ENCODE measurements around the gene OXA1L.
"Not testable (repeated sequence)": the region's sequence is repeated elsewhere in the genome, so short reads cannot be mapped to it uniquely, and the experiment has no call there.

OXA1L gene

DNA sequence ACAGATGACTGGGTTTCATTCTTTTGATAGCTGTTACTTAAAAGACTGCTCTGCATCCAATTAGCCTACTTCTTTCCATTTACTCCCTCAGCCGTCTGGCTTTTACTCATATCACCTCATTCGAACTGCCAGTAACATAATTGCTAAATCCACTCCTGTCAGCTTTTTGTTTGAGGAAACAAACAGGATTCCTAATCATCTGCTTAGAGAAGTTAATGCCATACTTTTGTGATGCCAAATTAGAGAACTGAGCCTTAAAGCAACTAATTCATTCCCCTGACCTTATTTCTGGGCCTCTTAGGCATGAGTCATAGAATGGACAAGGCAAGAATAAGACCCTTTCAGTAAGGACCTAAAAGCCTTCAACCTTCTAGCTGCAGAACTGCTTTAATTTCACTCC is 2.9 kb downstream of the OXA1L start:
- DNase-seq (ENCODE audit: low read depth), result no peak

DNA sequence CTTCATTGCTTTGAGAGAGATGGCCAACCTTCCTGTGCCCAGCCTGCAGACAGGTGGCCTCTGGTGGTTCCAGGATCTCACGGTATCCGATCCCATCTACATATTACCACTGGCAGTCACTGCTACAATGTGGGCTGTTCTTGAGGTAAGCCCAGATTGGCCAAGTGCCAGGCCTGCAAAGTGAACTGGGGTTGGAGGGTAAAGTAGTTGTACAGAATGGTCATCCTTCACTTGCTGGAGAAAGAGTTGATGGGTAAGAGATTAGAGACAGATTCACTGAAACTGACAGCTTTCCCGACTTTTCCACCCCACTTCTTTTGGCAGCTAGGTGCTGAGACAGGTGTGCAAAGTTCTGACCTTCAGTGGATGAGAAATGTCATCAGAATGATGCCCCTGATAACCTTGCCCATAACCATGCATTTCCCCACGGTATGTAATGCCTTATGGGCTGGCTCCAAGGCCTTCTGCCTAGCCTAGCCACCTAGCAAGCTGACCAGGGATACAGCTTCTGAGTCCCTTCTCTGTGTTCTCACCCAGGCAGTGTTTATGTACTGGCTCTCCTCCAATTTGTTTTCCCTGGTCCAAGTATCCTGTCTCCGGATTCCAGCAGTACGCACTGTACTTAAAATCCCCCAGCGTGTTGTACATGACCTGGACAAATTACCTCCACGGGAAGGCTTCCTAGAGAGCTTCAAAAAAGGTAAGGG is 4.1 kb downstream of the OXA1L start:
- no peak for DNase-seq (ENCODE audit: low read depth)

DNA sequence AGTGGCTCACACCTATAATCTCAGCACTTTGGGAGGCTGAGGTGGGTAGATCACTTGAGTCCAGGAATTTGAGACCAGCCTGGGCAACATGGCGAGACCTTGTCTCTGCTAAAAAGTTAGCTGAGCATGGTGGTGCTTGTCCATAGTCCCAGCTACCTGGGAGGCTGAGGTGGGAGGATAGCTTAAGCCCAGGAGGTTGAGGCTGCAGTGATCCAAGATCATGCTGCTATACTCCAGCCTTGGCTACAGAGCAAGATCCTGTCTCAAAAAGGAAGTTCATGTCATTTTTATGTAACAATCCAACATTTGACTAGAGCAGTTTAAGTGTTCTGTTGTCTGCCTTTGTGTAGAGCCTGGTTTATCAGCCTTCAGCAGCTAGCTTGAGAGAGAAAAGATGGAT is 6.2 kb downstream of the OXA1L start:
- no peak for DNase-seq (ENCODE audit: low read depth)

DNA sequence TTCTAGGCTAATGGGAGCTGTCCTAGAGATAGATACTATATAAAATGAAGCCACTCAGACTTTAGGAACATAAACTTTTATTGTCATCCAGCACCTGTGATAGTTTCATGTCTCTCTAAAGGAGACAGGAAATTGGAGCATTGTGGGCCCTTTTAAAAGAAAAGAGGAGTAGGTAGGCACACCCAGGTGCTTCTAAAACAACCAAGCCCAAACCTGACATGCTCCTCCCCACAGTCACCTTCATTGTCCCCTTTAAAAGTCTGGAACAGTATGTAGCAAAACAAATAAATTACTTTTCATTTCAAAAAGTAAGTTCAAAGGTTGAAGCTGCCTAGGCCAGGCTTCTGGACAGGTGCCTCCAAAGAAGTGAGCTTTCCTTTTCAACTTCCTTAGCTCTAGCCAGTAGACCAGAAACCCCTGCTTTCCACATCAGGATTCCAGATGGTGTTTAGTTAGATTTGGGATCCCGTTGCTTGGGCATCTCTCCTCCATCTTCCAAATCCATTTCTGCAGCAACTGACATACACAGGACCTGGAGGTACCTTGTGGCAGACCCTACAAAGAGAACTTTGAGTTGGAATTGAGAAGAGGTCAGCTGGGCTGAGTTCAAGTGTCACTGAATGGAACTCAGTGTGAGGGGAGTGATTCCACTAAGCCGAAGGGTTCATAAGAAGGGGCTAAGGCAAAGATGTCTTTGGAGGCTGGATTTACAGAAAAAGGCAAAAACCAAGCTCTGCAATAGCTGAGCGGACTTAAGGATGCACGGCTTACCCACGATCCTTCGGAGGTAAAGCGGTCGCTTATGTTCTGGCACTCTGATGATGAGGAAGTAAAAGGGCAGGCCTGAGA is 6.9 kb downstream of the OXA1L start:
- no peak for DNase-seq (ENCODE audit: low read depth)

DNA sequence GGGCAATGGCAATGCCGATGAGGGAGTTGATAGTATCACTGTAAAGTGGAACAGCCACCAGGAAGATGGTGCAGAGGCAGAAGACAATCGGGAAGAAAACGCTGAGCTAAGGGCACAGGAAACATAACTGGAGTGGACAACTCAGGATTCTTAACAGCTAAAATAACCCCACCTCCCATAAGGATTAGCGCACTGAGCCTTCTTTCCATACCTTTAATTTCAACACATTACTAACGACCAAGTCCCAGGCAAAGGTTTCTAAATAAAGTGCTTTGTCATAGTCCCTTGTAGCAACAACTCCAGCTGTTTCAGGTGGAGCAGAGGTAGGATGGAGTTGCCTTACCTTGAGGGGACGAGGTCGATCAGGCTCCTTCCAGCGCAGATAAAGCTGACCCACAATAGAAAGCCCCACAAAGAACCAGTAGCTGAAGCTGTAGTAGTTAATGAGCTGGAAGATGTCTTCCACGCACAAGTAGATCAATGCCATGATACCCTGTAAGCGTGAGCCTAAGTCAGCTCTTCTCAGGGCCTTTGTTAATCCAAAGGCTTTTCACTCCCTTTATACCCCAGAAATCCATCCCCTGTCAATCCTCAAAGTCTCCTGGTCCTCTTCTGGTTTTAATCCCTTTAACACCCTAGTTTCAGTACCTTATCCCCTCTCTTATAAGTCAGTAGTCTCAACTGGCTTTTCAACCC is 7.7 kb downstream of the OXA1L start:
- DNase-seq (ENCODE audit: low read depth), result no peak

DNA sequence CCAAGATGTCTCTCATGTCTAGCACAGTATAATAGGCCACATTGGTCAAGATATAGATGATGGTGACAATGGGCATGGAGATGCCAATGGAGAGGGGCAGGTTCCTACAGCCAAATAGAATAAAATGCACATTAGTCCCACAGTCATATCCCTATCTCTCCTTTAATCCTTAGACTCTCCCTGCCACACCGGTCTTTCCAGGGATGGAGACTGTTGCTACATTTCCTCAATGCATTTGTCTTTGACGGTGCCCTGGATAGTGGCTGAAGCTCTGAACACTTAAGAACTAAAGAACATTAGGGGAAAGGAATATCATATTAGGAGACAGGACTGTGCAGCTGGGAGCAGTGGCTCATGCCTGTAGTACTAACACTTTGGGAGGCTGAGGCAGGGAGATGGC is 9.7 kb downstream of the OXA1L start:
- DNase-seq (ENCODE audit: low read depth), result no peak

DNA sequence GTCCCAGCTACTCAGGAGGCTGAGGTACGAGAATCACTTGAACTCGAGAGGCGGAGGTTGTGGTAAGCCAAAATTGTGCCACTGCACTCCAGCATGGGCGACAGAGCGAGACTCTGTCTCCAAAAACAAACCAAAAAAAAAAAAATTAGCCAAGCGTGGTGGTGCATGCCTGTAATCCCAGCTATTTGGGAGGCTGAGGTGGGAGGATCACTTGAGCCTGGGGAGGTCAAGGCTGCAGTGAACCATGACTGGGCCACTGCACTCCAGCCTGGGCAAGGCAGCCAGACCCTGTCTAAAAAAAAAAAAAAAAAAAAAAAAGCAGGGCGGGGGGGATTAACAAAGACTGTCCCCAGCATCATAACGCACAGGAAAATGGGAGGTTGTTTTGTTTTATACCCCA is 10.4 kb downstream of the OXA1L start:
- DNase-seq (ENCODE audit: low read depth), result not testable (repeated sequence)

DNA sequence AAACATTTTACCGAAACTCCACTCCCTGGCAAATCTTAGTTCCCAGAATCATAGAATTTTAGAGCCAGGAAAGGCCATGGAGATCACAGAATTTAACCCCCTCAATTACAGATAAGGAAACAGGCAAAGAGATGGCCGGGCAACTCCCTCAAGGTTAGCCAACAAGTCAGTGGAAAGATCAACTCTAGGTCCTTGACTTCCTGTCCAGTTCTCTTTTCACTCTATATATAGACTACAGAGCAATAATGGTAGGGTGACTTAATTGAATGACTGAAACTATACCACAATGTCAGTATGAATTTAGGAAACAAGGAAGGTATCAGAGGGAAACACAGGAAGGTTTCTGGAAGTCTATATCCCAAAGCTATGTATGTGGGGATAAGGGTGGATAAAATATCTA is 11.6 kb downstream of the OXA1L start:
- DNase-seq (ENCODE audit: low read depth), result no peak

DNA sequence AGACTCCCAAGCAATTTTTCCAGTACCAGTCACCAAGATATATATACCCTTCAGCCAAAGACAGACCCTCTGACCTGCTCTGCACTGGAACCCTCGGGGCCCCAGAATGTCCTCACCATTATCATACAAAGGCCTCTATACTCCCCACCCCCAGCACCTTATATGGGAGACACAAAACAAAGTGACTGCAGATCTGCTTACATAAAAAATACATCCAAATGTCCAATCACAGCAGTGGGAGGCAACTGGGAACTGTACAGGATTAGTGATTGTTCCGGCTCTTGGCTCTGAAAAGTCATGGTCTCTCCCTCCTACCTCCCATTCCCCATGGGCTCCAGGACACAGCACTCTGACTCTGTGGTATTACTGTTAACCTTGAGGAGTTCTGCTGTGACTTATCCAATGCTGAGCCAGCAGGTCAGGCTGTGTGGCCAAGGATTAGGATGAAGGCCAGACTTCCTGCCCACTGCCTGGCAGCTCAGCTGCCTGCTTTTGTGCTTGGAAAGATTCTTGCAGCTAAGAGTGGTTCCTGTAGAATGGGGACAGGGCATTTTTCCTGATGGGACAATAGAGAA is 13.7 kb downstream of the OXA1L start:
- DNase-seq (ENCODE audit: low read depth), result no peak

DNA sequence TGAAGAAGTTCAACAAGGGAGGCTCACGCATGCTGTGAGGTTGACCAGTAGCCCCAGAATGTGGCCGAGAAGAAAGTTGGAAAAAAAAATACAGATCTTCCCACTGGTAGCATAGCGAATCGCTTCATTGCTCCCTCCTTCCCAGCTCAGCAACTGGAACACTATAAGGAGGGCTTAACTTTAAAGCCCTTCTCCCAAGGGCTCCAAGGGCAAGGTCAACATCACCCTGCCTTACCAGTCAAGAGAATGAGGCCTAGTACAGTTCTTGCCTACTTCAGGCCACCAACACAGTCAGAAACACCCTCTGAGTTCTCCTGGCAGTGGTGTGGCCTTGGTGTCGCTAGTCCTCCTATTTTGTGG is 14.4 kb downstream of the OXA1L start:
- DNase-seq (ENCODE audit: low read depth), result no peak

DNA sequence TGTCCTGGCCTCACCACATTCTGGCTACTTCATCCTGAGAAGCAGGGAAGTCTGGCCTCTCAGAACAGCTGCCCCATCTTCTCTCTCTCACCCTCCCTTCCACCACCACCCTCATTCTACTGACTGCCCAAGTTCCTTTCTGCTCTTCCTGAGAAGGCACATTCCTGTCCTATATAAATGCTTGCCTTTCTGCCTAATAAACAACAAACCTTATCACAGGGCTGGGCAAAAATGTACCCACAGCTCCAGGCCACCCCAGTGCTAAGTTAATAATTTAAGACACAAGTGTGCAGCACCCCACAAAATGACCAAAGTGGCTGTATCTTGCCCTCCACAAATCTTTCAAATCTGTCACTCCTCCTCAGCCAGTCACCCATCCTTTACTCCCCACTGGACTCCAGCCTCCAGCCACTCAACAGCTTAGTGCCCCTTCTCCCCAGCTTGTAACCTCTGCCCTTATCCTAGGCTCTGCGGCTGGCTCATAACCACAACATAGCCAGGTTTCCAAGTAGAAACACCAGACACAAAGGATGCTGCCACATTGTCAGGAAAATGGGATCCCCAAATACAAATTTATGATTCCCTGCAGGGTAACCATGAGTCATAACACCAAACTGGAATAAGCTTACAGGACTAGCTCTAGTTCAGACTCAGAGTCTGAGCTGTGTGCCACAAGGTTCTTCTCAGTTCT is 15.0 kb downstream of the OXA1L start:
- no peak for DNase-seq (ENCODE audit: low read depth)

DNA sequence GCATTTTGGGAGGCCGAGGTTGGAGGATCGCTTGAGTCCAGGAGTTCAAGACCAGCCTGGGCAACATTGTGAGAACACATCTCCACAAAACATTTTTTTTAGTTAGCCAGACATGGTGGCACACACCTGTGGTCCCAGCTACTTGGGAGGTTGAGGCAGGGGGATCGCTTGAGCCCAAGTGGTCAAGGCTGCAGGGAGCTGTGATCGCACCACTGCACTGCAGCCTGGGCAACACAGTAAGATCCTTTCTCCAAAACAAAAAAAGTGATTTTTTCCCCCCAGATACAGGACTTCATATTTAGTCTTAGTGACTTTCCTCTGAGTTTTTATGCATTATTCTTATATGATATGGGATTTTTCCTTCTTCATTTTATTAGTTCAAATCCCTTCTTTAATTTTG is 20.2 kb downstream of the OXA1L start:
- no peak for DNase-seq (ENCODE audit: low read depth)

DNA sequence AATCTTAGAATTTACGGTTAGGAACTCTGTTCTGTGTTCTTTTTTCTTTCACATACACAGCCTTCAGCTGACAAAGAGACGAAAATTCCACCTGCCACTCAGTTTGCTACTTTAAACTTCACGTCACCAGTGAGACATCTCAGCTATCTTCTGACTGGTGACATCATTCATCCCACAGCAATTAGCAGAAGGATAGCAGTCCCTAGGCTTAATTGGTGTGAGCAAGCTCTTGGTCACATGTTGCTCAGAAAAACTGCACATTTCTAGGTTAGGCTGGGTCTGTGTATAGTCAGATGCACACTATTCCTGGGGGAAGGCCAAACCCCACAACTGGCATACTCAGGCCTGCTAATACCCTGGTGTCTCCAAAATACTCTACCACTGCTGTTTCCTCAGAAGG is 24.8 kb downstream of the OXA1L start:
- no peak for DNase-seq (ENCODE audit: low read depth)

DNA sequence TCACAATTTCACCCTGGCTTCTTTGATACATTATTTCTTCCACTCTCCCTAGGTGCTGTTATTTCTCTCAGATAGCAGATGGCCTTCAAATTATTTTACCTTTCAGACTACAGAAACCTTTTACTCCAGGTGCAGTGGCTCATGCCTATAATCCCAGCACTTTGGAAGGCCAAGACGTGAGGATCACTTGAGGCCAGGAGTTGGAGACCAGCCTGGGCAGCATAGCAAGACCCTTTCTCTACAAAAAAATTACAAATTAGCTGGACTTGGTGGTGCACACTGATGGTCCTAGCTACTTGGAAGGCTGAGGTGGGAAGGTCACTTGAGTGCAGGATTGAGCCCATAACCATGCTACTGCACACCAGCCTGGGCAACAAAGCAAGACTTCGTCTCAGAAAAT is 25.7 kb downstream of the OXA1L start:
- no peak for DNase-seq (ENCODE audit: low read depth)

DNA sequence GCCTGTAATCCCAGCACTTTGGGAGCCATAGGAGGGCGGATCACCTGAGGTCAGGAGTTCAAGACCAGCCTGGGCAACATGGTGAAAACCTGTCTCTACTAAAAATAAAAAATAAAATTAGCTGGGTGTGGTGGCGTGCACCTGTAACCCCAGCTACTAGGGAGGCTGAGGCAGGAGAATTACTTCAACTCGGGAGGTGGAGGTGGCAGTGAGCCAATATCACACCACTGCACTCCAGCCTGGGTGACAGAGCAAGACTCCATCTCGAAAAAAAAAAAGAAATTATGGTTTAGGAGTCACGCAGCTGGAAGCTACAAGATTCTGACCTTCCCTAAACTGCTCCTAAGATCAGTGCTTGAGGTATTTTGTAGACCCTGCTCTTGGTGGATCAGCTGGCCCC is 27.1 kb downstream of the OXA1L start:
- not testable (repeated sequence) for DNase-seq (ENCODE audit: low read depth)

DNA sequence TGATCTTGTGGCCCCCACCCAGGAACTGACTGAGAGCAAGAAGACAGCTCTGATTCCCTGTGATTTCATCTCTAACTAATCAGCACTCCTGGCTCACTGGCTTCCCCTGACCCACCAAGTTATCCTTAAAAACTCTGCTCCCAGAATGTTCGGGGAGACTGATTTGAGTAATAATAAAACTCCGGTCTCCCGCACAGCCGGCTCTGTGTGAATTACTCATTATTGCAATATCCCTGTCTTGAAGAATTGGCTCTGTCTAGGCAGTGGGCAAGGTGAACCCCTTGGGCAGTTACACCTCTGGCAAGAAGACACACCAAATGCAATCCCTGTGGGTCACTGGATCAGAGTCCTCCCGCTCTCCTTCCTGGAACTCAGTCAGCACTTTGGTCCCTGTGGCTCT is 27.5 kb downstream of the OXA1L start:
- no peak for DNase-seq (ENCODE audit: low read depth)

DNA sequence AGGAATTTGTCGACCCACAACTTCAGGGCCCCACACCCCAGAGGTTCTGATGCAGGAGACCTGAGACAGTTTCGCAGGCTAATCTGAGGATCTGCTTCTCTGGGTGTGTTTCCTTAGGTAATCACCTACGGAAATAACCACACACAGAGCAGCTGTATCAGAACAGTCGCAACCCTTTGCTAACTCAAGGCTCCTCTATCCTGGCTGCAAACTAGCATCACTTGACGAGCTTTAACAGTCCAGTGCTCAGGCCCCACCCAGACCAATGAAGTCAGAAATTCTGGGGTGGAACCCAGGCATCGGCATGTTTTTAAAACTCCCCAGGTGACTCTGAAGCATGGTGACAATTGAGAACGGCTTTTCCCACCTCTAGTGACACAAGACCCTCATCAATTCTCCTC is 28.1 kb downstream of the OXA1L start:
- DNase-seq (ENCODE audit: low read depth), result no peak

DNA sequence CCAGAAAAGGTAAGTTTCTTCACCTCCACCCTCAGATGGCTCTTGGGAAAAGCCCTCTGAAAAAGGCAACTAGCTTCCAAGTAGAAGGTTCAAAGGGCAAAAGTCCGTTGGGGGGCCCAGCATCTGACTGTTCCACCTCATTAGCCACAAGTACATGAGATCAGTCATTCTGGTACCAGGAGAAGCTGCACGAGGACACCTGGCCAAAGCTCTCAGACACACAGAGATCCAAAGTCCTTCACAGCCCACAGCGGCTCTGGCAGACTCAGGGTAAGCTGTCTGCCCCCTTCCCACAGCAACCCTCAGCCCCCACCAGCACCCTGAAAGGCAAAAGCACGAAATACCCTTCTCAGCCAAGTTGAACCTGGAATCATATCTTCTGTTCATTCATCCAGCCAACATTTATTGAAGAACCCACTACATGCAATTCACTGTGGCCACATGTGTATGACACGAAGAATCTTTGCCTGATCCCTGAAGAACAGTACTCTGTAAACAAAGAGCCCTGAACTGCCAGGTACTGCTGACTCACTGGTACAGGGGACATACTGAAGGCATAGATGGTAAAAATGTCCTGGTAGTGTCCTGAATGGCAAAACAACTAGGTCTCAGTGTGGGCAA is 29.7 kb downstream of the OXA1L start:
- DNase-seq (ENCODE audit: low read depth), result no peak

DNA sequence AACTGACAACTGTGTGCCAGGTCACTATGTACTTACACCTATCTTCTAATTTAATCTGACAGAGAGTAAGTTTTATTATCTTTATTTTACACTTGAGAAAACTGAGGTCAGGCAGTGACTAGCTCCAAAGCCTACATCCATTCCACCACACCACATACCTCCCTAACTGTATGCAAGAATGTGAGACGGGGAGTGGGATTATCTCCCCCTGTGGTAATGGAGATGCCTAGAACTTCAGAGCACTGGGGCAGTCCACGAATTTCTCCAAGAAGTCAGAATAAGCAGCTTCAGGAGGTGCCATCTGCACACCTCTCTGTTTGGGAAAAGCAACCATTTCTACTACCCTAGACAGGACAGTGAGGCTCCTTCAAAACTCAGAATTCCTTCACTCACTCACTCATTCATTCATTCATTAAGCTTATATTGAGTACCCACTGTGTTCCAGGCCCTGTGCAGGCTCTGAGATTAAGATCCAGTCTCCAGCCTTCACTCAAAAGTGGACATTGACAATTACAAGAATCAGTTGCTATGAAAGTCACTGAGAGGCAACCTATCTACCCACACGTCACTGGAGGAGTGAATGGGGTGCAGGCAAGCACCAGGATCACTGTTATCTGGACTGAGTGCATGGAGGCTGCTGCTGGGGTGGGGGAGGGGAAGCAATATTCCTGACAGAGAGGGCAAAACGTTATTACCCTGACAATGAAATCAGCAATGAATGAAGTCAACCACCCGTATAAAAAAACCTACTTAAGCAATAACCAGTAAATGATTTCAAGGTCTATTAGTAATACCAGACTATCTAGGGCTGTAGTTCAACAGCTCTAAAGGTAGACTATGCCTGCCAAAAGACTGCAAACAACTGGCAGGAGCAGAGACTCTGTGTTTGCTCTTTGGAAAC is 30.8 kb downstream of the OXA1L start:
- no peak for DNase-seq (ENCODE audit: low read depth)

DNA sequence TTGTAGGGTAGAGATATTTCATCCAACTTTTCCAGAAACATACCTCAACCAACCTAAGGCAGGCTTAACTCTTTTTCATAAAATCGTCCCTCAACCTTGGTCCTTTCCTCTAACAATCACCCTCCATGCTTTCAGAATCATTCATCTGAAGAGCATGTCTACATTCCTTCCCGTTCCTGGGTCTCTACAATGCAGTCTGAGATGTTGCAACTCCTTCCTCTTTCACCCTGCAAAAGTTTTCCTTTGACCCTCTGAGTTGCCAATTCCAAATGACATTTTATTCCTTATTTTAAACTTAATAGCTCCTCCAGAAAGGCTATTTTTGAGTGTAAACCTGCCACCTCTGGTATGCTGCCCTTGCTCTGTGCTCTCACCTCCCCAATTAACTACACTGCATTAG is 32.0 kb downstream of the OXA1L start:
- DNase-seq (ENCODE audit: low read depth), result no peak

DNA sequence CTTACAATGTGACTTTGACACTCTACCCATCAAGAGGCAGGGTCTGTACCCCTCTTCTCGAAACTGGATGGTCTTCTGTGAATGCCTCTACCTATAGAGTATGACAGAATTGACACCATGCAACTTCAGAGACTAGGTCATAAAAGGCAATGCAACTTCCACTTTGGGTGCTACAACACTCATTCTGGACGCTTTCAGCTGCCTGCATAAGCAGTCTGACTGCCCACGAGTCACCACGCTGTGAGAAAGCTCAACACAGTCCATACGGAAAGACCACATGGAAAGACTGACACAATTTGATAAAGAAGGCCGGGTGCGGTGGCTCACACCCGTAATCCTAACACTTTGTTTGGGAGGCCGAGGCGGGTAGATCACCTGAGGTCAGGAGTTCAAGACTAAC is 33.9 kb downstream of the OXA1L start:
- no peak for DNase-seq (ENCODE audit: low read depth)
